GM12891 (cell line): ENCODE results near the gene PLSCR5.

ENCODE experiments used
- POLR2A ChIP-seq: IDR thresholded peaks from 2 replicates; pipeline ENCODE4 v1.6.1; 2011; ENCODE audit warnings: low read depth, low read length, control low read depth
- POU2F2 ChIP-seq: IDR thresholded peaks from 2 replicates; pipeline ENCODE4 v1.6.1; 2011; ENCODE audit warnings: low read depth, mild to moderate bottlenecking, control low read depth, low read length, moderate library complexity
- SPI1 ChIP-seq: IDR thresholded peaks from 2 replicates; pipeline ENCODE4 v1.6.1; 2011; ENCODE audit warnings: low read depth, low read length, control low read depth

GRCh38 chr3:146650691-146651442 is 45.7 kb upstream of the PLSCR5 start:
- TF ChIP-seq POU2F2: no peak
- no peak for TF ChIP-seq SPI1
- TF ChIP-seq POLR2A: no peak
